ENCODE data around the gene AHCYL2.

- no peak for TF ChIP-seq CTCF (IDR thresholded peaks at IDR 0.05 in 4 of 5, conservative IDR thresholded peaks at IDR 0.05 in 1 of 5)
- TF ChIP-seq POLR2A (IDR thresholded peaks at IDR 0.05) = no peak
These were observed 70.2 kb downstream of the AHCYL2 start for GRCh38 chr7:129295015-129295423.

Measured in gastrocnemius medialis (tissue), 4 donors.